CD4-positive, alpha-beta T cell treated with Interleukin-6 for 4 hours (primary cell): ENCODE measurements around the gene MYO19.
"Not testable (repeated sequence)": the region's sequence is repeated elsewhere in the genome, so short reads cannot be mapped to it uniquely, and the experiment has no call there.

Experiments
- DNase-seq: peaks from one replicate; pipeline ENCODE4 v3.0.0-alpha.2; 2020; ENCODE audit warnings: mixed read lengths

Gene MYO19

DNA sequence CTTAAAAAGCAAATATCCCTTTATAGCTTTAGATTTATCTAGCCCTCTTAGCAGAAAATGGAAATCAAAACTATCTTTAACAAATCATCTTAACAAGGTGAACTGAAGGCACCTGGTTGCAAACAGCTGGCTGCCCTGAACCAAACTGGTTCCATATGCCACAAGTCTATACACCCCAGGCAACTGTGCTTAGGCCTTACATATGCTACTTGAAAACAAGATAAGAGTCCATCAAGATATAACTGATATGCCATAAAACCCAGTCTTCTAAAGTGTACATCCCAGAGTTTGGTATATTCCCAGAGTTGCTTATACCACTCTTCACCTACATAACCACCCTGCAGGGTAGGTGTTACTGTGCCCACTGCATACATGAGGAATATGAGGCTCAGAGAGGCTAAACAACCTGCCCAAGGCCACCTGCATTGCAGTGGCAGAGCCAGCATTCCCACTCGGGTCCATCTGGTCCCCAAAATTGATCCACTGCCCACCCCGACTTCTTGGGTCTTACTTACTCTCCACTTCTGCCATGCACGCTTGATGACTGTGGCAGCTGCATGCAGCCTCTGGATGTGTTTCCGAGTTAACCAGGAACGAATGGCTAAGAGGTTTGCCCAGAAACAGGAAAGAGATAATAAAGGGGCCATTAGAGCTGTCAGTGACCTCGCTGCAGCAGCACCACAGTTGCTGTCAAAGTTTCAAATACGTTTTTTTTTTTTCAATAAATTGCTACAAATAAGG, 35.9 kb downstream of the MYO19 start:
- DNase-seq: no peak

DNA sequence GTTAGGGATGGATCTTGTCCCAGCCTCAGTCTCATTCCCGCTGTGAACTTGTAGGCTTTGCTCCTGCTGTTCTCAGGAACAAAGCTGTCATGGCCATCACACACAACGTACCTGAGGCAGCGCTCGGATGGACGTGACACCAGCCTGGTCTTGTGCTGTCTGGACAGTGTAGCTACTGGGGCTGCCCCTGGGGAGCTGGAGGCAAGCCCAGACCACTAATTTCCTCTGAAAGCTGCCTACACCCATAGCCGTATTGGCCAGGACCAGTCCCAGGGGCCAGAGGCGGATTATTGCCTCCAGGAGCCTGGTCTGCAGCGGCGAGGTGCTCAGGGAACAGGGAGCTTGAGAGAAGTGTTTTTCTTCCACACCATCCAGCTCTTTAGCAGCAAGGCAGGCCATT, 36.5 kb downstream of the MYO19 start:
- DNase-seq: no peak

DNA sequence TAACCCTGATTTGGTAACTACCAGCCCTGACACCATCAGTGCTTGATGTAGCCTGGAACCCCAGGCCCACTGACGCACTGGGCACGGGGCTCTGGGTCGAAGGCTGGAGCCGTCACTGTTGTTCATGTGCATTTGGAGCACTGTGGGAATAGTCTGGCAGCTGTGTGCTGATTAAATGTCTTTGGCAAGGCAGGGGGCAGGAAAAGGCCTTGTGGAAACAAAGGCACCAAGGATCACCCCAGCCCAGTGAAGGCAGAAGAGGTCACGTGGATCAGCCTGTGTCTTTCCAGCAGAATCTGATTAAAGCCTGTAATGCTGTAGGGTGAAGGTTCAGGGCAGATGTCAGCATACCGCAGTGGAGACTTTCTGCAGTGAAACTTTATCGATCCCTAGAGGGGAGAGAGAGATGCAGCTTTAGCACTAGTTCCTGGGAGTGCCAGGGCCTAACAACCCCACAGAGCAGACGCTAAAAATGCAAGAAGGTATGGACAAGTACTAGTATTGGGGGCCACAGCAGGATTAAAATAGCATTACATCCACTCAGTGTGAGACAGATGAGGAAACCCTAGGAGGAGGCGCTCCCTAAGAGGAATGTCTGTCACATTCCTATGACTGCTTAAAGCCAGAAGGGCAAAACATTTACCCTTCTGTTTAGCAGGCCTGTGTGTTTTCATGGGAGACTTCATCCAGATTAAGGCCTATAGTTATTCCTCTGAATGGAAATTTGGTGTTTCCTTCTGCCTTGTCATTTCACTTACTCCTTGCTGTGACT, 38.5 kb downstream of the MYO19 start:
- no peak for DNase-seq

- no peak for DNase-seq
Observed at GRCh38 chr17:36495076-36495578, 39.5 kb downstream of the MYO19 start.

- DNase-seq: no peak
Observed at GRCh38 chr17:36494674-36495073, 40.0 kb downstream of the MYO19 start.

DNA sequence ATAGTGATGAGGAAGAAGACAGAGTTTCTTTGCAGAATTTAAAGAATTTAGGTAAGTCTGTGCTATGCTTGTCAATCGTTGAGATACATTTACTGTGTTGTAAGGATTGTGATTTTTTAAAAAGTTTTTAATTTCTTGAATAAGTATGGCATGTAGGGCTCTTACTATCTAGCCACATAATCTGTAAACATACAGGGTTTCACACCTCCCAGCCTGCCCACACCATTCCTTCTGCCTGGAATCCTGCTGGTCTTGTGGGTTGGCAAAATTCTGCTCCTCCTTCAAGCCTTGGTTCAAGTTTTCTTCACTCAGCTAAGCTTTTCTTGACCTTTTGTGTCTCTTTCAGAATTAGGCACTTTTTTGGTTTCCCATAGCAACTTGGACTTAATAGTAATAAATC, 40.7 kb downstream of the MYO19 start:
- DNase-seq: no peak

DNA sequence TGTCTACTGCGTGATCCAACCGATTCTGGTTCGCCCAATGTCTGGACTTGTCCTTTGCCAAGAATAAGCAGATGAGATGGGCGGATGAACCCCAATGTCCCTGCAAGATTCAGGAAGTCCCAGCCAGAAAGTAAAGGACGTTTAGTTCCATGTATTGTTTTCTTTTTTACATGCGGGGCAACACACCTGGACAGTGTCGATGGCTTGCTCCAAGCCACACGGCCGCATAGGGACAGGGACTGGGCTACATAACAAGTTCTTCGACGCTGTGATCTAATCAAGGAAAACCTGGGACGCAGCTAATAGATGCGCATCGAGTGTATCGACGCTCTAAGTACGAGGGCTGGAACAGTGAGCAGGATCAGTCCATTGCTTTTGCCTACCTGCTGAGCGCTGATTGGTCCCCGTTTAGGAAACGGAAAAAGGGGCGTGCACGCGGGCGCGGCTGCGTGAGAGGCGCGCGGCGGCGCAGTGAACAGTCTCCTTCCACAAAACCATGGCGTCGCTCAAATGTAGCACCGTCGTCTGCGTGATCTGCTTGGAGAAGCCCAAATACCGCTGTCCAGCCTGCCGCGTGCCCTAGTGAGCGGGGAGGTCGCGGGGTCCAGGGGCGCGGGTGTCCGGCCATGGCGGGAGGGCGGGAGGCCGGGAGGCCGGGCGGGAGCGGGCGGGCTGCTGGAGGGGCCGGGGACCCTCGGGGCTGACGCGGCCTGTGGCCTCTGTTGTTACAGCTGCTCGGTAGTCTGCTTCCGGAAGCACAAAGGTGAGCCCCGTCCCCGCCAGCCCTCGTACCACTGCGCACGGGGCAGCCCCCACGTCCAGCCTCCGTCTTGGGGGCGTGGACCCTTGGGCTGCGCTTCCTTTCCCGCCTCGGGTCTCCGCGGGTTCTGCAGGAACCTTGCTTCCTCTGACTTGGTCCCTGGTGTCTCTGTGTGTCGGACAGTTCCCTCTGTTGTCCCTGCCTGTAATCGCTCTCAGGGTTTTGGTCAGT, 48.2 kb downstream of the MYO19 start, which contains the start of gene ZNHIT3:
Gene ZNHIT3, plus strand, starts transcription at position 478 of the 991 bp plus-strand sequence. Its CDS starts 19 bp downstream, at position 497.
- DNase-seq: peak; percentile 93

GRCh38 chr17:36485805-36486203, 48.9 kb downstream of the MYO19 start:
- DNase-seq: no peak

DNA sequence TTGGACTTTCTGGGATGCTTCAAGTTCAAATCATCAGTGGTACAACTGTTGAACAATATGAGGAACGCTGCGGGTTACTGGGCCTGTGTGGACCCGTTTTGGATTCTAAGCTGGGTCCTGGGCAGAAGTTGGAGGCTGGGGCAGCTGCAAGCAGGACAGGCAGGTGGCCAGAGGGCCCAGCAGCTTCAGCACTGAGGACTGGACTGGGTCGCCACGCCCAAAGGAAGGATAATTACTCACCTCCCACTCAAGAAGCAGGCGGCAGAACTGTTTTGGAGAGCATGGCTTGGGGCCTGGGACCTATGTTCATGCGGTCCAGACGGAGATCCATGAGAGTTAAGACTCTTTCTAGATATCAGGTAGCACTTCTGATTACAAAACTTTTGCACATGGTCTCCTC, 49.6 kb downstream of the MYO19 start:
- DNase-seq: no peak

DNA sequence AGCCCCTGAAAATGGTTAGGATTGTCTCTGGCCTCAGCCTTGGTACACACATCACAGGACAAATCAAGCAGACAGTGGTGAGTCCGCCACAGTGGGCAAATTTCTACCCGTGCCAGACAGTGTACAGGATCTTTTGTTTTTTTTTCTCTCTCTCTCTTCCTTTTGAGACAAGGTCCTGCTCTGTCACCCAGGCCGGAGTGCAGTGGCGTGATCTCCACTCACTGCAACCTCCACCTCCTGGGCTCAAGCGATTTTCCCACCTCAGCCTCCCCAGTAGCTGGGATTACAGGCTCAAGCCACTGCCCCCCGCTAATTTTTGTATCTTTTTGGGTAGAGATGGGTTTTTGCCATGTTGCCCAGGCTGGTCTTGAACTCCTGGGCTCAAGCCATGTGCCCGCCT, 50.6 kb downstream of the MYO19 start:
- not testable (repeated sequence) for DNase-seq

GRCh38 chr17:36482611-36483504, 51.8 kb downstream of the MYO19 start:
- DNase-seq: peak; percentile 83

DNA sequence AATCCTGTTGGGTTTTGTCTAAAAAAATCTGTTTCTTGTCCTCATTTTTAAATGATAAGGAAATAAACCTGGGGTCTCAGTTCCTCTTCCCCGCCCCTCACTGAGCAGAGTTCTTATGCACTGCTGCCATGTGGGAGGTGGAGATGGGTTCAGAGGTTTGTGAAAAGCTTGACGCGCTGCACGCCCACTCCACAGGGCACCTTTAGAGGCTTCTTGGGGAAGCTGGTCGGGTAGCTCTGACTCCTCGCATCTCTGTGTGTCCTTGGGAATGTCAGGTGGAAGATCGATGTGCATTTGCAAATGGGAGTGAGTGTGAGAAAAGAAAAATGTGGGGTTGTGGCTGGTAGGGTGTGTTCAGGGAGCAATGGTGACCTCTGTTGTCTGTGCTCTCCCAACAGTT, 52.8 kb downstream of the MYO19 start:
- DNase-seq: no peak

DNA sequence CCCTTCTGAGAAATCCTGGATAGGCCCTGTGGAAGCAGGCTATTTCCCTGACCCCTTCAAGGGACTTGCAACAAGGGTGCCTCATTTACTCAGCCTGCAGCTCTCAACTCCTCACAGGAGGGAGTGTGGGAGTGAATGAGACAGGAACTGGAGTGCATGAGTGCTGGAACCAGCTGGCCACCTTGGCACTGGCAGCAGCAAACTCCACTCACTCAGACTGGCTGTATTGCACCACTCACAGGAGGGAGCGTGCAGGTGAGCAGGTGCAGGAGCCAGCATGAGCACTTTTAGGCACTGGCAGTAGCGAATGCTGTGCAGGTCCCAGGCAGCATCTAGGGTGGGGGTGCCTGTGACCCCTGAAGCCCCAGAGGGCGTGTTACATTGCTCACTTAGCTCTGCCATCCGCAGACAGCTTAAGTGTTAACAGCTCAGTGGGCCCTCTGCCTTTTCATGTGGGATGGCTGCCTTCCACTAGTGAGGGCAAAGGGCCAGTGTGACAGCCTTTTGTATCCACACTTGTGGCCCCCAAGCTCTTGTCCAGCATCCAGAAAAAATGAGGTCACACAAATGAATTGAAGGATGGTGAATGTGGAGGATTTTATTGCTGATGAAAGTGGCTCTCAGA, 59.2 kb downstream of the MYO19 start:
- no peak for DNase-seq

DNA sequence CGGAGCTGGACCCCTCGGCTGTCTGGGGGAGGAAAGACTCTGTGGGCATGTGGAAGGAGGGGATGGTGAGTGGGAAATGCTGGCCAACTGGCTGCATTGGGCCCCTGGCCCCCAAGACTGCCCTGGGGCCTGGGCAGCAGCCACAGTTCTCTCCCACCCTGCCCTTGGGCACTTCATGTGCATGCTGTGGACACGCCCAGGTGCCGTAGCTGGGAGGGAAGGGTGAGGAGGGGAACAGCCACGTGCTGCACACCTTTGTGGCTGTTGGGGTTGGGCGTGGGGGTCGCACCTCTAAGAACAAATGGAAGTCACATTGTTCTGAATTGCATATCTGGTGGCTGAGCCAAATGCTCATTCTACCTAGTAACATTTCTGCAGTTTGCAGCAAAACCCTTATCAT, 60.1 kb downstream of the MYO19 start:
- no peak for DNase-seq

GRCh38 chr17:36470499-36470898, 64.2 kb downstream of the MYO19 start:
- no peak for DNase-seq

DNA sequence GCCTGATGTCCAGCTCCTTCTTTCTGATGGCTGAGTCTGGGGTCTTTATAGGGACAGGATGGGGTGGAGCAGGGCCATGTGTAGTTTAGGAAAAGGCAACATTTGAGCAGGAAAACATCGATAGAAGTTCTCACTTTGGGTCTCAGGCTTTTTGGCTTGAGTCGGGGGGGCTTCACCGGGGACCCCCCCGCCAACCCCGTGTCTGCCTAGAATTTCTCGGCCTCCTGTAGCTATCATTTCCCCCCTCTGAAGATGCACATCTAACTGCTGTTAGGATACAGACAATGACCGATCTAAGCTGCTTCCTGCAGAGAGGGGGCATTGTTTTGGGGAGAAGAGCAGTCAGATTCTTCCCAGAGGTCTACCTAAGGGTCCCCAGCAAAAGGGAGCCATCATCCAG, 64.9 kb downstream of the MYO19 start:
- no peak for DNase-seq

DNA sequence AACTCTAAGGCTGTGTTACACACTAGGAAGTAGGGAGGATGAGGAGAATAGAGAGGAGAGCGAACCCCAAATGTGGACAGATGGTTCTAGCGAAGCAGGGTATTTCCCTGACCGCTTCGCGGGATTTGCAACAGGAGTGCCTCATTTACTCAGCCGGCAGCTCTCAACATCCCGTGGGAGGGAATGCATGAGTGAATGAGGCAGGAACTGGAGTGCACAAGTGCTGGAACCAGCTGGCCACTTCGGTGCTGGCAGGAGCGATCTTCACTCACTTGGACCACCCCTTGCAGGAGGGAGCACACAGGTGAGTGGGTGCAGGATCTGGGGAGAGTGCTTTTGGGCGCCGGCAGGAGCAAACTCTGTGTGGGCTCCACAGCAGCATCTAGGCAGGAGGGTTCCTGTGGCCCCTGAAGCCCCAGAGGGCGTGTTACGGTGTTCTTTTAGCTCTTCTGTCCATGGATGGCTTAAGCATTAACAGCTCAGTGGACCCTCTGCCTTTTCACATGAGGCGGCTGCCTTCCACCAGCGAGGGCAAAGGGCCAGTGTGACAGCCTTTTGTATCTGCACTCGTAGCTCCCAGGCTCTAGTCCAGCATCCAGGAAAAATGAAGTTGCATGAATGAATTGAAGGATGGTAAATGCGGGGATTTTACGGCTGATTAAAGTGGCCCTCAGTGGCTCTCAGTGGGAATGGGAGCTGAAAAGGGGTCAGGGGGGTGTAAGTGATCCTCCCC, 65.6 kb downstream of the MYO19 start:
- DNase-seq: no peak

GRCh38 chr17:36464765-36465088, 69.9 kb downstream of the MYO19 start:
- no peak for DNase-seq

DNA sequence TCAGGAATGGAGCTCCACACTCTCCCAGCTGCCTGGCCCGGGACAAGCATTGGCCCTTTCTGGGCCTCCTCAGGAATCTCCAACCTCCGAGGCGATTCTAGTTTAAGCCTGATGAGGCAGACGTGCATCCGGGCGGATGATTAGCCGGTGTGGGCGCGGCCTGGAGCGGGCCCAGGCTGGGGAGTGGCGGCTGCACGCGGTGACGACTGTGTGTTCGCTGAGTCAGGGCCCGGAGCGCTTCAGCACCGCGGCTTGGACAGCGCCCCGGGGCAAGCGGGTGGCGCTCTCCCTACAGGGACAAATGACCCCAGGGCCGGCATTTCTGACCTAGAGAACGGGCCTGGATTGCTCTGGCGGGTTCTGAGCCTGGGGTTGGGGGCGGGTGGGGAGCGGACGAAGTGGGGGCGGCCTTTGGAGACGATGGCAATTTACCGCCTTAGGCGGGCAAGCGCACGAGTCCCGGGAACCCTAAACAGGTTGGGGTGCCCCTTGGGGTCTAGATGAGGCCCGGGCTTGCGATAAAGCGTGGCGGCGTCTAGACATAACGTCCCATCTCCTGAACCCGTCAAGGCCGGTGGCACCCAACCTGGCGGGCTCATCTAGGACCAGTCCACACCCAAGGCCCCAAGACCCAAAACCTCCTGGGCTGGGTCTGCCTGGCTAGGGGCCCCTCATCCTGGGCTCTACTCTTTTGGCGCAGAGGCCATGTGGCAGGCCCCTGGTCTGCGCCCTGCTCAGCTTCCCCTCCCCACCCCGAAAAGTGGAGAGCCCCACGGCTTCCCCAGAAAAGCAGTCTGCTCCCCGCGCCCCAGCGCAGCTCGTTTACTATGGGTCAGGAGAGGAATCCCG, 70.5 kb downstream of the MYO19 start:
- DNase-seq: peak; percentile 10
